ENCODE data around the gene RB1. TPM values are rescaled to one million over a fixed set of nuclear protein-coding genes. Genes with fewer than 3 reads are reported as not detected.

Gene RB1
- total RNA-seq, 3 donors from 2014 or later (not counting 1 experiment from before 2014, with no cell fraction given), result 25.5 to 28.3 (median 26.9) TPM

DNA sequence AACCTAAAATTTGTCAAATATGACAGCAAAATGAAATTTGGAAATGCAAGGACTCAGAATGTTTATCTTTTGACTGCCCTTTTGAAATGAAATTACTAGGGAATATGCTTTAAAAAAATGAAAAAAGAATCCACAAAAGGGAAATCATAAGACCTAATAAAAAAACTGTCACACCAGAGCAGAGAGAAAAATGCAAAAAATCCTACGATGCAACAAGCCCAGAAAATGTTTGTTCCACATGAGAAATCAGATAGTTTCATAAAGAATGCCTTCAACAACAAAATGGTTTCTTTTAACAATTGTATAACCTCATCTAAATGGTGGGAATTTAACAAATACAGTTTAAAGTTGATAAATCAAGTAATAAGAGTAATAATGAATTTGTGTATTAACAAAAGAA, 101.4 kb downstream of the RB1 start:
- peaks cover 21% of the 10 kb centered on the region for H3K4me1 ChIP-seq (ENCODE audit: control insufficient read depth, insufficient read depth, low read length)
- no peaks in the 10 kb centered on the region for H3K9me3 Mint-ChIP-seq
- no peaks in the 10 kb centered on the region for H3K27me3 Mint-ChIP-seq (ENCODE audit: low read depth in 2 of 2)
- H3K4me3 ChIP-seq (ENCODE audit: low read length), result no peak overlapping the region
- peaks cover 68% of the 10 kb centered on the region in 2 donors for H3K4me1 Mint-ChIP-seq
- TF ChIP-seq, protein P1, sequence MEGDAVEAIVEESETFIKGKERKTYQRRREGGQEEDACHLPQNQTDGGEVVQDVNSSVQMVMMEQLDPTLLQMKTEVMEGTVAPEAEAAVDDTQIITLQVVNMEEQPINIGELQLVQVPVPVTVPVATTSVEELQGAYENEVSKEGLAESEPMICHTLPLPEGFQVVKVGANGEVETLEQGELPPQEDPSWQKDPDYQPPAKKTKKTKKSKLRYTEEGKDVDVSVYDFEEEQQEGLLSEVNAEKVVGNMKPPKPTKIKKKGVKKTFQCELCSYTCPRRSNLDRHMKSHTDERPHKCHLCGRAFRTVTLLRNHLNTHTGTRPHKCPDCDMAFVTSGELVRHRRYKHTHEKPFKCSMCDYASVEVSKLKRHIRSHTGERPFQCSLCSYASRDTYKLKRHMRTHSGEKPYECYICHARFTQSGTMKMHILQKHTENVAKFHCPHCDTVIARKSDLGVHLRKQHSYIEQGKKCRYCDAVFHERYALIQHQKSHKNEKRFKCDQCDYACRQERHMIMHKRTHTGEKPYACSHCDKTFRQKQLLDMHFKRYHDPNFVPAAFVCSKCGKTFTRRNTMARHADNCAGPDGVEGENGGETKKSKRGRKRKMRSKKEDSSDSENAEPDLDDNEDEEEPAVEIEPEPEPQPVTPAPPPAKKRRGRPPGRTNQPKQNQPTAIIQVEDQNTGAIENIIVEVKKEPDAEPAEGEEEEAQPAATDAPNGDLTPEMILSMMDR (IDR thresholded peaks at IDR 0.05), result no peak
- no CpG with 5 or more reads among the region's 1 CpG for WGBS (ENCODE audit: insufficient coverage)
- intact Hi-C loops (cut with micrococcal nuclease), result loop anchor here (5.0 kb wide), 3 partner anchors 157 to 248 kb away; no protein-coding TSS in a partner anchor
- peak overlapping the region; percentile 77 to 95 for H3K27ac Mint-ChIP-seq
- peaks cover 2% of the 10 kb centered on the region for H3K36me3 ChIP-seq (ENCODE audit: control insufficient read depth, insufficient read depth, low read length)
- no peak overlapping the region for H3K4me3 Mint-ChIP-seq
- no peaks in the 10 kb centered on the region for H3K27me3 ChIP-seq (ENCODE audit: control insufficient read depth, insufficient read depth, low read length)
- DNase-seq, result no peak
- ATAC-seq, result no peak
- no peak overlapping the region for H3K27ac ChIP-seq (ENCODE audit: low read length)
- H3K36me3 Mint-ChIP-seq, result no peaks in the 10 kb centered on the region
- no peaks in the 10 kb centered on the region for H3K9me3 ChIP-seq (ENCODE audit: control insufficient read depth, insufficient read depth, low read length)

DNA sequence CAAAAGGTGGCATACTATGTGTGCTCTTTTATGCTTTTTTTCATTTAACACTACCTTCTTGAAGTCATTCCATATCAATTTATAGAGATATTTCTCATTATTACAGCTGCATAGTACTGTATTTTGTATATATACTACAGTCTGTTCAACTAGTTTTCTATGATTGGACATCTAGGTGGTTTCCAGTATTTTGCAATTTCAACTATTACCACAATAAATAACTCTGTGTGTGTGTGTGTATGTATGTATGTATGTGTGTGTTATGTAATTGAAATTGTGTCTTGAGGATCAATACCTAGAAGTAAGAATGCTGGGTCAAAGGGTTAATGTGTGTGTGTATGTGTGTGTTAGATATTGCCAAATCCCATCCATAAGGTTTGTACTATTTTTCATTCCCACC, 102.3 kb downstream of the RB1 start:
- peak overlapping the region; percentile 36 for H3K4me3 Mint-ChIP-seq
- Histone ChIP-seq H3K36me3 (ENCODE audit: control insufficient read depth, insufficient read depth, low read length) (peaks cover 2% of the 10 kb centered on the region), H3K4me1 (ENCODE audit: control insufficient read depth, insufficient read depth, low read length) (peaks cover 21% of the 10 kb centered on the region), H3K27ac (ENCODE audit: low read length) (no peak overlapping the region), H3K9me3 (ENCODE audit: control insufficient read depth, insufficient read depth, low read length) (no peaks in the 10 kb centered on the region), H3K4me3 (ENCODE audit: low read length) (no peak overlapping the region), H3K27me3 (ENCODE audit: control insufficient read depth, insufficient read depth, low read length) (no peaks in the 10 kb centered on the region)
- H3K27ac Mint-ChIP-seq, result peak overlapping the region; percentile 67 to 95
- no peaks in the 10 kb centered on the region for H3K27me3 Mint-ChIP-seq (ENCODE audit: low read depth in 2 of 2)
- H3K4me1 Mint-ChIP-seq, result peaks cover 71 to 74% of the 10 kb centered on the region in 2 donors
- no peak for ATAC-seq
- intact Hi-C loops (cut with micrococcal nuclease), result no loop called here
- H3K36me3 Mint-ChIP-seq, result no peaks in the 10 kb centered on the region
- peak in 1 of 2 donors; percentile 44 for DNase-seq
- no peaks in the 10 kb centered on the region for H3K9me3 Mint-ChIP-seq
- TF ChIP-seq, protein P1 (IDR thresholded peaks at IDR 0.05), result no peak

DNA sequence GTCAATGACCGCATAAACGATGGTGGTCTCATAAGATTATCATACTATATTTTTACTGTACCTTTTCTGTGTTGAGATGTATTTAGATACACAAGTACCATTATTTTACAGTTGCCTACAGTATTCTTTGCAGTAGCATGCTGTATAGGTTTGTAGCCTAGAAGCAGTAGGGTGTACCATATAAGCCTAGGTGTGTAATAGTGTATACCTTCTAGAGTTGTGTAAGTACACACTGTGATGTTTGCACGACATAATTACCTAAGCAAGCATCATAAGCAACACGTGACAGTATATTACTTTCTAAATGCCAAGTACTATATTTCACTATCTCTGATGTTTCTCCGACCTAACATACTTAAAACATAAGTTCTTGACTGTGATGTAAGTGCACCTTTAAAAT, 106.6 kb downstream of the RB1 start:
- DNase-seq (peak in 1 of 2 donors; percentile 48), ATAC-seq (peak in 2 of 3 donors; percentile 41 to 44)
- Histone ChIP-seq H3K27me3 (ENCODE audit: control insufficient read depth, insufficient read depth, low read length) (no peaks in the 10 kb centered on the region), H3K4me1 (ENCODE audit: control insufficient read depth, insufficient read depth, low read length) (peaks cover 4% of the 10 kb centered on the region), H3K4me3 (ENCODE audit: low read length) (peak overlapping the region; percentile 58), H3K36me3 (ENCODE audit: control insufficient read depth, insufficient read depth, low read length) (peaks cover 2% of the 10 kb centered on the region), H3K27ac (ENCODE audit: low read length) (peak overlapping the region; percentile 33), H3K9me3 (ENCODE audit: control insufficient read depth, insufficient read depth, low read length) (no peaks in the 10 kb centered on the region)
- H3K4me1 Mint-ChIP-seq, result peaks cover 51 to 53% of the 10 kb centered on the region in 2 donors
- TF ChIP-seq, protein P1 (IDR thresholded peaks at IDR 0.05), result no peak
- no peaks in the 10 kb centered on the region for H3K36me3 Mint-ChIP-seq
- H3K27me3 Mint-ChIP-seq (ENCODE audit: low read depth in 2 of 2), result no peaks in the 10 kb centered on the region
- WGBS (ENCODE audit: insufficient coverage), result 87% methylated on average over 2 of the region's 5 CpGs
- H3K27ac Mint-ChIP-seq, result peak overlapping the region; percentile 95 to 96
- intact Hi-C loops (cut with micrococcal nuclease), result loop anchor here (5.0 kb wide), 1 partner anchor 37 kb away; no protein-coding TSS in a partner anchor
- H3K9me3 Mint-ChIP-seq, result no peaks in the 10 kb centered on the region
- H3K4me3 Mint-ChIP-seq, result peak overlapping the region; percentile 95

Measured in natural killer cell (primary cell).